Progenitor cell of endocrine pancreas (in vitro differentiated cells): Measurements from ENCODE around the gene PRKCE. TPM values are rescaled to one million over a fixed set of nuclear protein-coding genes. Genes with fewer than 3 reads are reported as not detected.

Experiments
- DNase-seq: peaks from one replicate; pipeline ENCODE4 v3.0.0; 2021; ENCODE audit warnings: low spot score; ENCODE audit not compliant: unreplicated experiment
- H3K27ac Mint-ChIP-seq: 2 replicates; pipeline ENCODE4 v1.8.0; 2021; ENCODE audit warnings: mild to moderate bottlenecking, moderate library complexity, mixed read lengths
- H3K27me3 Mint-ChIP-seq: 2 replicates; pipeline ENCODE4 v1.8.0; 2021; ENCODE audit warnings: mixed read lengths
- H3K36me3 Mint-ChIP-seq: 2 replicates; pipeline ENCODE4 v1.8.0; 2022; ENCODE audit warnings: mixed read lengths; ENCODE audit not compliant: insufficient read depth
- H3K4me1 Mint-ChIP-seq: 2 replicates; pipeline ENCODE4 v1.8.0; 2021; ENCODE audit warnings: low read depth, mixed read lengths
- H3K4me3 Mint-ChIP-seq: 2 replicates; pipeline ENCODE4 v1.8.0; 2021; ENCODE audit warnings: low read depth, mild to moderate bottlenecking, moderate library complexity, mixed read lengths
- H3K9me3 Mint-ChIP-seq: 2 replicates; pipeline ENCODE4 v1.8.0; 2021; ENCODE audit warnings: low read depth, mixed read lengths
- total RNA-seq: library from RNA; stranded (reverse); gene quantifications from 2 replicates; pipeline ENCODE4 v1.2.1, GENCODE V29; 2021
- TF ChIP-seq, protein P1 (sequence below): fragments of 200-600 bp; sonication (generic); IDR thresholded peaks from one replicate; pipeline ENCODE4 v1.5.0; 2021; ENCODE audit warnings: antibody characterized with exemption, mild to moderate bottlenecking; ENCODE audit not compliant: unreplicated experiment

The PRKCE gene
- total RNA-seq, 1 donor from 2014 or later = 4.2 TPM

DNA sequence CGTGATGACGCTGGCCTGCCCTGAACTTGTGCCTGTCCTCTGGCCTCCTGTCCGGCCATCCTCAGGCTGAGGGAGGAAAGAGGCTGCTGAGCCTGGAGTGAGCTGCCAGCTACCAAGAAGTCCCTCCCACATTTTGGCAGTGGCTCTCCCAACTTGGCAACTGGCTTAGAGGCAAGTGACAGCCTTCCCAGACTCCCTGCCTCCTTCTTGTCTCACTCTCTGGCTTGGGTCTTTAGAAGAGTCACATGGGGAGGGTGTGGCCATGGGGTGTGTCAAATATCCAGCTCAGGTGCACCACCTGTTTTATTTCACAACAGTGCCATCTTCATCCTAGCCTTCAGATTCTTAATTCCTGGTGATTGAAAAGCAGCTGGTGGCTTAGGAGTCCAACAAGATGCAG lies 222.9 kb downstream of the PRKCE start:
- Mint-ChIP-seq H3K4me1 (no peaks in the 10 kb centered on the region), H3K9me3 (peaks cover 19% of the 10 kb centered on the region), H3K27ac (no peak overlapping the region), H3K36me3 (no peaks in the 10 kb centered on the region), H3K27me3 (peaks cover 22% of the 10 kb centered on the region), H3K4me3 (no peak overlapping the region)
- no peak for DNase-seq
- TF ChIP-seq, protein P1, sequence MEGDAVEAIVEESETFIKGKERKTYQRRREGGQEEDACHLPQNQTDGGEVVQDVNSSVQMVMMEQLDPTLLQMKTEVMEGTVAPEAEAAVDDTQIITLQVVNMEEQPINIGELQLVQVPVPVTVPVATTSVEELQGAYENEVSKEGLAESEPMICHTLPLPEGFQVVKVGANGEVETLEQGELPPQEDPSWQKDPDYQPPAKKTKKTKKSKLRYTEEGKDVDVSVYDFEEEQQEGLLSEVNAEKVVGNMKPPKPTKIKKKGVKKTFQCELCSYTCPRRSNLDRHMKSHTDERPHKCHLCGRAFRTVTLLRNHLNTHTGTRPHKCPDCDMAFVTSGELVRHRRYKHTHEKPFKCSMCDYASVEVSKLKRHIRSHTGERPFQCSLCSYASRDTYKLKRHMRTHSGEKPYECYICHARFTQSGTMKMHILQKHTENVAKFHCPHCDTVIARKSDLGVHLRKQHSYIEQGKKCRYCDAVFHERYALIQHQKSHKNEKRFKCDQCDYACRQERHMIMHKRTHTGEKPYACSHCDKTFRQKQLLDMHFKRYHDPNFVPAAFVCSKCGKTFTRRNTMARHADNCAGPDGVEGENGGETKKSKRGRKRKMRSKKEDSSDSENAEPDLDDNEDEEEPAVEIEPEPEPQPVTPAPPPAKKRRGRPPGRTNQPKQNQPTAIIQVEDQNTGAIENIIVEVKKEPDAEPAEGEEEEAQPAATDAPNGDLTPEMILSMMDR = no peak

GRCh38 chr2:45876611-45877010 lies 225.1 kb downstream of the PRKCE start:
- Mint-ChIP-seq H3K27ac (no peak overlapping the region), H3K9me3 (peaks cover 22% of the 10 kb centered on the region), H3K27me3 (peaks cover 10% of the 10 kb centered on the region), H3K4me3 (no peak overlapping the region), H3K36me3 (no peaks in the 10 kb centered on the region), H3K4me1 (no peaks in the 10 kb centered on the region)
- TF ChIP-seq, protein P1 = no peak
- DNase-seq = no peak

DNA sequence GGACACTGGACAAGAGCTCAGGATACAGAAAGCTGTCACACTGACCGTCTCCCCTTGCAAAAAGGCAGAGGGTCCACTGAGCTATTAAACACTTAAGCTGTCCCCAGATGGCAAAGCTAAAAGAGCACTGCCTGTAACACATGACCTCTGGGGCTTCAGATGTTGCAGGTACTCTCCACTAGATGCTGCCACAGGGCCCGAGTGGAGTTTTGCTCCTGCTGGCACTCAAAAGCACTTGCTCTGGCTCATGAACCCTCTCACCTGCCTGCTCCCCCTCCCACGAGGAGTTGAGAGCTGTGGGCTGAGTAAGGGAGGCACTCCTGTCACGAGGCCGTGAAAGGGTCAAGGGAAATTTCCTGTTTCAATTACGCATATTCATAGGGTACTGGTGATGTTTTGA lies 227.9 kb downstream of the PRKCE start:
- H3K9me3 Mint-ChIP-seq = peaks cover 22% of the 10 kb centered on the region
- H3K4me1 Mint-ChIP-seq = no peaks in the 10 kb centered on the region
- peaks cover 6% of the 10 kb centered on the region for H3K27me3 Mint-ChIP-seq
- H3K27ac Mint-ChIP-seq = no peak overlapping the region
- DNase-seq = no peak
- TF ChIP-seq, protein P1 = no peak
- no peaks in the 10 kb centered on the region for H3K36me3 Mint-ChIP-seq
- H3K4me3 Mint-ChIP-seq = no peak overlapping the region

- Mint-ChIP-seq H3K4me3 (no peak overlapping the region), H3K27me3 (peaks cover 6% of the 10 kb centered on the region), H3K36me3 (no peaks in the 10 kb centered on the region), H3K27ac (no peak overlapping the region), H3K9me3 (peaks cover 22% of the 10 kb centered on the region), H3K4me1 (no peaks in the 10 kb centered on the region)
- DNase-seq = no peak
- TF ChIP-seq, protein P1 = no peak
Observed at GRCh38 chr2:45879936-45880335, 228.5 kb downstream of the PRKCE start.

- peaks cover 13% of the 10 kb centered on the region for H3K9me3 Mint-ChIP-seq
- H3K27me3 Mint-ChIP-seq = peaks cover 13% of the 10 kb centered on the region
- H3K4me3 Mint-ChIP-seq = no peak overlapping the region
- TF ChIP-seq, protein P1 = no peak
- no peak overlapping the region for H3K27ac Mint-ChIP-seq
- no peaks in the 10 kb centered on the region for H3K36me3 Mint-ChIP-seq
- no peak for DNase-seq
- no peaks in the 10 kb centered on the region for H3K4me1 Mint-ChIP-seq
Observed at GRCh38 chr2:45881970-45882581, 230.6 kb downstream of the PRKCE start.
